Stimulated activated CD8-positive, alpha-beta memory T cell treated with anti-CD3 and anti-CD28 coated beads, Interleukin-12 subunit alpha, Interleukin-12 subunit beta, amount 100 ng/mL, for 4 hours (primary cell): ENCODE results near the gene UTP11.

ENCODE experiments used
- DNase-seq: peaks from one replicate; pipeline ENCODE4 v3.0.0-alpha.2; 2020; ENCODE audit warnings: low read depth

UTP11 gene

DNA sequence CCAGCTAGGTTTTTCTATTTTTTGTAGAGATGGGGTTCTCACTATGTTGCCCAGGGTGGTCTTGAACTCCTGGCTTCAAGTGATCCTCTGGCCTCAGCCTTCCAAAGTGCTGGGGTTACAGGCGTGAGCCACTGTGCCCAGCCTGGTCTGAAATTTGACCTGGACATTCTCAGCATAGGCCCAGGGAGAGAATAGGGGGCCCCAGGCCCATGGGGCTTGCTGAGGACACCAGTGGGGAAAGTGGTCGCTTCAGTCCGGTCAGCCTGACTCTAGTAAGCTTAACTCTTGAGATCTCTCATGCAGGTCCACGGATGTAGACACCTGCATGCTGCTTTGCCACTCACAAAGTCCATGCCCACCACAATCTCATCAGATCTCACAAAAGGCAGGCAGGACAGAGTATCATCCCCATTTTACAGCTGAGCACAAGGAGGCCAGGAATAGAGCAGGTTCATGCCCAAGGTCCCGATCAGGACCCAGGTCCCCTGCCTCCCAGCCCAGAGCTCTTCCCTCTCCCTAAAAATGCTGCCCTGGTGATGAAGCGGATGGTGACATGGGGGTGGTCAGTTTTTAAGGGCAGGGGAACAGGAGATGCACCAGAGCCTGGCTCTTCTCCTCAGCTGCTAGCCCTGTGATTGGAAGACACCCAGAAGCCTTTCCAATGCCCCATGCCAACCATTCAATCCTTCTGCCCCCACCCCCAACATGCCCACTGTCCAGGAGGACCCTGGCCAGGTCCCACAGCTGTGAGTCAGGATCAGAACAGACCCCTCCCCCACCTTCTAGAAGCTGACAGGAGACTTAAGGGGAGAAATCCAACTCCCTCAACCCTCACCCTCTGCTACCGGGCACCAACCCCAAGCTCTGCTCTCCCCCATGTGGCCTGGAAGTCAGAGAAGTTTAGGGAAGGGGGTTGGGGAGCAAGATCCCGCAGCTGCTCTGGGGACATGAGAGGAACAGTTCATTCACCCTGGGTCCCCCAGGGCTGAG is 9.0 kb upstream of the UTP11 start:
- no peak for DNase-seq

DNA sequence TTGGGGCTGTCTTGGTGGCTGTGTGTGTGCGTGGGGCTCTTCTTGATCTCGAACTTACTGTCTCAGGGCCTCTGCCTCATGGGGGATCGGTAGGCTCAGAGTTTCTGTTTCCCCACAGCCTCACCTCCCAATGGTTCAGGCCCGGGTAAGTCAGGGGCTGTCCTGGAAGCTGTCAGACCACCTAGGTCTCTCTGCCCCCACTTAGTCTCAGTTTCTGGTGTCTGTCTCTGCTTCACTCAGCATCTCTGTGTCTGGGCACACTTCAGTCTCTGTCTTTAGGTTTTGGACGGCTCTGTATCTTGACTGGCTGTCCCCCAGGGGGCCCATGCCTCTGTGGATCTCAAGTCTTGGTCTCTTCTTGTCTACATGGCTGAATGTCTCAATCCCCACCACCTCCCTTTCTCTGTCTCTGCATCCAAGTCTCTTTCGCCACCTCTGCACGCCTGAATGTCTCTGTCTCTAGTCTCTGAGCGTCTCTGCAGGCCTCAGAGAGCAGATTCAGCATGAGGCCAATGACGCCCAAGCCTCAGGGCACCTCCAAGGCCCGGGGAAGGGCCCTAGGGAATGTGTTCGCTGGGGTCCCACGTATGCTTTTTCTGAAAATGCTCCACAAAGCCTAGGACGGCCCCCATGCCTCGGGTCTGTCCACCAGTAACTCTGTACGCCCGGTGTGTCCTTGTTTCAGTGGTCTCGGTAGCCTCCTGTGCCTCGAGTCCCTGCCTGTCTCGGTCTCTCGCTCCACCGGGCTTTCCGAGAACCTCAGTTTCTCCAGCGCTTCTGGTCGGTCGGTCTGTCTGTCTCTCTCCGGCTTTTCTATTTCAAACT is 8.0 kb upstream of the UTP11 start:
- no peak for DNase-seq

DNA sequence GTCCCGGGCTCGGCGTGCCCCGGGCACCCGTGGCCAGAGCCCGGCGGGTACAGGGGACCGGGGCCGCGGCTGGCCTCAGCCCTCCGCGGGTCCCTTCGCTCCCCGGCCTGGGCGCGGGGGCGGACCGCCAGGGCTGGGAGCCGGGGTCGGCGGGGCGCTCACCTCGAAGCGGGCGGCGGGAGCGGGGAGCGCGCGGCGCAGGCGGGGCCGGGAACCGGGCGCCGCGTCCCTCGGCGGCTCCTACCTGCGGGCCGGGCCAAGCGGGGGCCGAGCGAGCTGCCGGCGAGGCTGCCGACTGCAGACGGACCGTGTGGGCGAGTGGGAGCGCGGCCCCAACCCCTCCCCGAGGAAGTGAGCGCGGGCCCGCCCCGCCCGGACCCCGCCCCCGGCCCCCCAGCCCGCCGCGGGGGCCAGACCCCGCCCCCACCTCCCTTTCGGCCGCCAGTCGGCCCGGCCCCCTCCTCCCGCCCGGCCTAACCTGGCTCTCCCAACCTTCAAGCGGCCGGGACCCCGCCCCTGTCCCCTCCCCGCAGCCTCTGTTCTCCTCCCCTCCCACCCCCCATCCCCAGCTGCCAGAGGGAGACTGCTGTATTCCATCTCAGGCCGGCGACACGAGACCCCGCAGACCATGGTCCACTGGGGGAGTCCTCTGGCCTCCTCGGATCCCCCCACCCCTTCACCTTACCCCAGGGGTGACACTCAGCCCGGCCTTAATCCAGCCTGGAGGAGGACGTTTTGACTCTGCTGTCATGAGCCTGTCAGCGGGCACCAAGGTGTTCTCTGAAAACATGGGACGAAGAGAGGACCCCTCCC is 7.1 kb upstream of the UTP11 start, which contains the start of gene FHL3:
FHL3 (minus strand) TSS at position 320 of the 813 bp plus-strand sequence. CDS start 6,102 bp downstream, outside the sequence.
- DNase-seq: no peak

DNA sequence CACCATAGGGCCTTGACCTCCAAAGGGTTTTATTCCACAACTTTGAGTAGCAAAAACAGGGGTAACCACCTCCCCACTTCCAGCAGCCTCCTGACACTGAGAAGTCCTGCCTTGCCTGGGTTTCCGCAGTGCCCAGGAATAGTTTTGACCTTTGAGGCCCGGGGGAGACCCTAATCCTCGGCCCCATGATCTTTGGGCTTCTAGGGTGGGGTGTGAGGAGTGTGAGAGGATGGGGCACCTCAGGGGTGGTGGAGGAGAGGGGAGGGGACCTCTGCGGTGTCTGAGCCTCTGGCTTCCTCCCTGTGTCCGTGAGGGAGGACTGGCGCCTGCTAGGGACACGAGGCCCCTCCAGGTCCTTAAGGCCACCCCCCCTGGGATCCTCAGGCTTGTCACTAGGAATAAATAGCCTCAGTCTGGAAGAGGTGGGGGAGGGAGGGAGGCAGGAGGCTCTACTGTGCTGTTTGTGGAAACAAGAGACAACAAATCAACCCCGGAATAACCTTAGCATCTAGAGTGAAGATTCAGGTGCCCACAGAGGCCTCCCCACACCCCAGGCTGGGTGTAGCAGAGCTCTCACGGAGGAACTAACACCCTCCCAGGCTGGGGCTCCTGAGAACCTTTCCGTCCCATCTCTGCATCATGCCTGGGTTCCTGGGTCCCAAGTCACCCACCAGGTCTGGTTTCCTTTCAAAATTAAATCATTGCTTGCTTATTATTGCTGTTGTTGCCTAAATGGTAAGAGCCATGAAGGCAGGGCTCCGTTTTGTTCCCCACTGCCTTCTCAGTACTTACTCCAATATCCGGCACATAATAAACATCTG is 6.3 kb upstream of the UTP11 start:
- DNase-seq: no peak

DNA sequence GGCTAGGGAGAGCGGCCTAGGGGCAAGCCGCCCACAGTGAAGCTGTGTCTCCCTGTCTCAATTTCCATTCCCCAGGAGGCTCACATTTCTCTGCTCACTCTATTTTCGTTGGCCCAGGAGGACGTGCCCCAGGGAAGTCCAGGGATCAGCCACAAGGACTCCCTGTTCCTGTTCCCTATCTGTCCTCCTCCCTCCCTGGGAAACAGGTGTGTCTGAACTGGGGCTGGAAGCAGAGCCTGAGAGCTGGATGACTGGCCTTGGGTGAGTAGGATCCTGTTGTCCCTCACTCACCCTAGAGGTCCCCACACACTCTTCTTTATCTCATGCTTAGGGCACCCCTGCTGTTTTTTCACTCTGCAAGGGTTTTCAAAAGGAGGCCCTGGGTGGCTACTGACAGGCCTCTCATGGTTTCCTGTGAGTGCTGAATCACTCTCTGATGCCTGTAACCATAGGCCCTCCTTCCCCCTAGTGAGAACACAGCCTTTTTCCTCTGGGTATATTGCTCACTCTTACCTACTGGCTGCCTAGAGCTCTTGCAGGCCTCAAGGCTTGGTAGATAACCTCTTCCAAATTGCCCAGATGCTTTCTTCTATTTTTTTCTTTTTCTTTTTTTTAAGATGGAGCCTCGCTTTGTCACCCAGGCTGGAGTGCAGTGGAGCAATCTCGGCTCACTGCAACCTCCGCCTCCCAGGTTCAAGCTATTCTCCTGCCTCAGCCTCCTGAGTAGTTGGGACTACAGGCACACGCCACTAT is 3.3 kb upstream of the UTP11 start:
- no peak for DNase-seq

DNA sequence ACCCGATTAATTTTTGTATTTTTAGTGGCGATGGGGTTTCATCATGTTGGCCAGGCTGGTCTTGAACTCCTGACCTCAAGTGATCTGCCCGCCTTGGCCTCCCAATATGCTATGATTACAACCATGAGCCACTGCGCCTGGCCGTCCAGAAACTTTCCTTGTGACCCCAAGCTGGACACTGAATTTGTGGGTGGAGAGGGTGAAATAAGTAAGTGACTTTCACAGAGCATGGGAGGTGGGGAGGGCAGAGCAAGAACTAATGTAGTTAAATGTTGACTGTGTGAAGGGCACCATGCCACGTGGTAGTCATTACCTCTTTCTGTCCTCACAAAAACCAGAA is 2.7 kb upstream of the UTP11 start:
- DNase-seq: no peak

DNA sequence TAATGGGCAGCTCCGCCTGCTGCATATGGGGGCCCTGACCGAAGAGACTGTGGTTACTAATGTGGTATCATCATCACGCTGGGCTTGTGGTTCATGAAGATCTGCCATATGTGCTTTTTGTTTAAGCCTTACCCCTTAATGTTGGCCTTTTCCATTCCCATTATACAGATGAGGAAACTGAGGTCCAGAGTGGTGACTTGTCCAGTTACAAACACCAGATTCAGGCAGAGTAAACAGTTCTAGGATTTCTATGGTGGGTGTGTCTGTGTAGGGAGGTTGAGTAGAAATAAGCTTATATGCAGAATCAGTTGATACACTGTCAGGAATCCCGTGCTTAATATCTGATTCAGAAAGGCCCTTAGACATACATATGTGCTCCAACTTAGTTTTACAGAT is 691 bp downstream of the UTP11 start:
- DNase-seq: no peak

DNA sequence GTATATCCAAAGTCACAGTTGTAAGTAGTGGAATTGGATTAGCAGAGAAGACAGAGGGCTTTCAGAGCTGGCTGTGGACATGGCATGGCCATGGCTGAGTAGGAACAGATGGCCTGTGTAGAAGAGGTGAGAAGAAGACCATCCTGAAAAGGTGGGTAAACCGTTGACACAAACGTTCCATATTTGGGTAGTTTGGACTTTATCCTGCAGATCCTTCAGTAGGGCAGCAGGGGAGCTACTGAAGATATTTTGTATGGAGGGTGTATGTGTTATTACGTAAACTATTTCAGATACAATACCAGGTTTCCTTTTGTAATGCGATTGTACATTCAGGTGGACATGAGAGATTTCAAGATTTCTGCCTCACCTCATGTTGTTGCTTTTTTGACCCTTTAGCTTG is 1.6 kb downstream of the UTP11 start:
- DNase-seq: no peak

DNA sequence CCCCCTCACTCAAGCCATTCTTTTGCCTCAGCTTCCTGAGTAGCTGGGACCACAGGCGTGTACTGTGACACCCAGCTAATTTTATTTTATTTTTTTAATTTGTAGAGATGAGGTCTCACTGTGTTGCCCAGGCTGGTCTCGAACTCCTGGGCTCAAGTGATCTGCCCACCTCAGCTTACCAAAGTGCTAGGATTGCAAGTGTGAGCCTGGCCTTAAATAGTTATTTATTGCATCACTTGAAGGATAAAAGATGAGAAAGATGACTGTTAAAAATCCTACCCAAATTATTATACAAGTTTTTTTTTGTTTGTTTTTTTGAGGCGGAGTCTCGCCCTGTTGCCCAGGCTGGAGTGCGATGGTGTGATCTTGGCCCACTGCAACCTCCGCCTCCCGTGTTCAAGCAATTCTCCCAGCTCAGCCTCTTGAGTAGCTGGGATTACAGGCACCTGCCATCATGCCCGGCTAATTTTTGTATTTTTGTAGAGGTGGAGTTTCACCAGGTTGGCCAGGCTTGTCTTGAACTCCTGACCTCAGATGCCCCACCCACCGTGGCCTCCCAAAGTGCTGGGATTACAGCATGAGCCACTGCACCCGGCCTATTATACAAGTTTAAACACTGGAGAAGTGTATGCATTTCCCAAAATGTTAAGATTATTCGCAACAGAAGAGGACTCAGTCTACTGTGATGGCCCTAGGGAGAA is 2.3 kb downstream of the UTP11 start:
- no peak for DNase-seq

DNA sequence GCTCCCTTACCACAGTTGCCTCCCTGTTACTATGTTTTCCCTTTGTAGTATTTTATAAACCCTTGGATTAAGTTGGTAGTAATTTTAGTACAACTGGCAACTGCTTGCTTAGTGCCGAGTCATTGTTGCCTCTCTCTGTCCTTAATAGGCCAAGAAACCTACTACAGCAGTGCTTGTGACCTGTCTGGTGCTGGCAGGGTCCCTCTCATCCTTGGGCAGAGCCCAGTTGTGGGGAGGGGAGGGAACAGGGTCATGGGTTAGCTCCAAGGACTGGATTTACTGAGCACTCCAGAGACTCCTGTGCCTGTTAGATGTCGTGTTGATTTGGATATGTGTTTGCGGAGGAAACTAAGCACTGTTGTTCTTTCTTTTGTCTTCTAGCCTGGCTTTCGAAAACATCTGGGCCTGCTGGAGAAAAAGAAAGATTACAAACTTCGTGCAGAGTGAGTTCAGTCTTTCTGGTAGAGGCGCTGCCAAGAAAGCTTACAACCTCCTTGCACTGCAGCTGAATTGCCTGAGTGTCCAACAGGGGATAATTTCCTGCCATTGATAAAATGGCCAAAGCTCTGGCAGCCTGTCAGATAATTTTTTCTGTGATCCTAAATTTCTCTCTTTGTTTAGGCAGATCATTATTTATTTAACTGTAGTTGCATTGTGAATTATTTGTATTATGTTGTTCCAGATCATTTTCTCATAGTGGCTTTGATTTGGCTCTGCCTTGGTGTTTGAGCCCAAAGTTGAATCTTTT is 3.6 kb downstream of the UTP11 start:
- DNase-seq: no peak

DNA sequence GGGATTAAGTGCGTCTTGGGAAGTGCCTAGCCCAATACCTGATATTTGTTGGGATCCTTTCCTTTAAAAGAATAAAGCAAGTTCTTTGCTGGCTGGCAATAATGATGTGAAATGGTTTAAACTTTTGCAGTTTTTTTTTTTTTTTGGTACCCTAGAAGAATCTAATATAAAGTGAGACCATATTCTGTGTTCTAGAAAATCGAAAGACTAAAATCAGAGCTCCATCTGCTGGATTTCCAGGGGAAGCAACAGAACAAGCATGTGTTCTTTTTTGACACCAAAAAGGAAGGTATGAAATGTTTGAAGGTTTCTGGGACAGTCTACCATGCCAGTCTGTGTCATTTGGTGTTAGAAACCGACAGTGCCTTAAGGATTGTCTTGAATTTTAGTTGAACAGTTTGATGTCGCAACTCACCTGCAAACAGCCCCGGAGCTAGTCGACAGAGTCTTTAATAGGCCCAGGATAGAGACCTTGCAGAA is 6.4 kb downstream of the UTP11 start:
- DNase-seq: no peak

DNA sequence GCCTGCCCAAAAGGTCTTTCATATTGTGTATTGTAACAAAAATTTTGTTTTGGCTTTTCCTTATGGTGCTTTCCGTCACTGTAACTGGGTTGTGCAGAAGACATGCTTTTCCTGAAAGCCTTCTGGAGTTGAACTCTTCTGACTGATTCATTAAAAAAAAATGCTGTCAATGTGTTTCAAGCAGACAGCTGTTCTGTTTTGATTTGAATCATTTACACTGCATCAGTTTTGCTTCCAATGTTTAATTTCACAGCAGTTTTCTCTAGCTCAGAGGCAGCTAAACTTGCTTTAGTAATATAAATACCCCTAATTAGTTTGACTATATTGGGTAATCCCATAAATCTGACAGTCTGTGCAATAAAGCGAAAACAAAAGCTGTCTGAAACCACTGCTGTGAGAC is 7.9 kb downstream of the UTP11 start:
- no peak for DNase-seq

DNA sequence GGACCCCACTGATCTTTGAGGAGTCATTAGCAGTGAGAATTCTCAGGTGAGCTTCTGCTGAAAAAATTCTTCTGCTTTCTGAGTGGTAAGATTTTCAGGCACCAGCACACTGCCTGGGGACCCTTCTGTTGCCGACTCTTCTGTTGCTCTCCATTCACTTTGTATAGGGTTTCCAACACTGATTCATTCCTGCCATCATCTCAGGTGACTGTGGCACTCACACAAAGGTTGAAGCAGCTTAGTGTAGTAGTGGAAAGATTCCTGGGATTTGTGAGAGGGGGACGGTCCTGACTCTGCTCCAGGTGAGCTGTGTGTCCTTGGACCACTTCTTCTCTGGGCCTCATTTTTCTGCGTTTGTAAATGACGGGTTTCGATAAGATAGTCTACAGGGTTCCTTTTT is 9.4 kb downstream of the UTP11 start:
- DNase-seq: no peak

DNA sequence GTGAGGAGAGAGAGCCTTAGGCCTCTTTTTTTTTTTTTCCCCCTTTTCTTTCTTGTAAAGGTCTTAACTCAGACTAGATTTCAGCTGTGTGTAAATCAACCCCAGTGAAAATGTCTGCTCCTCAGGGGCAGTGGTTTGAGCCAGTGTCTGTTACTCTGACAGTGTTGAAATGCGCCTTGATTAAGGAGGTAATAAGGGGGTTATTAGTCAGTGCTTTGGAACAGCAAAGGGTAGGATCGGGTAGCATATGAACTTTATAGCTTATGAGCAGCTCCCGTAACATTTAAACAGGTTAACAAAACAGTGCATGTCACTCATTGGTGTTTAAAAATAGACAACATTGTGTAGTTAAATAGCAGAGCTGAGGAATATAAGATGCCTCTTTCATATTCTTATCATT is 10.3 kb downstream of the UTP11 start:
- no peak for DNase-seq

DNA sequence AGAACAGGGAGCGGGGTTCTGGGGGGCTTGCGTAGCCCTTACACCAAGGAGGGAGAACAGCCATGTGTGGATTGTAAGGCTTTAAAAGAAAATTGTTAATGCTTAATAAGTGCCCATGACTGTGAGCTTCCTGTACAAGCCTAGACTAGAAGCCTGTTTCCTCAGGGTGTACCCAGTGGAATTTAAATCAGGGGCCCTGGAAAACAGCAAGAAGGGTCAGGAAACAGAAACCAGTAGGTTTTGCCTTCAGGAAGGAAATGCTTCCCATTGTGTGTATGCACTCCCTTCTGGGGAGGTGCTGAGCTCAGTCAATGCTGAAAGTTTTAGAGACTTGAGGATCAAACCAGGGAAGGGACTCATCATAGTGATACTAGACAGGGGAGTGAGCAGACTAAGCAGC is 12.7 kb downstream of the UTP11 start:
- DNase-seq: no peak

DNA sequence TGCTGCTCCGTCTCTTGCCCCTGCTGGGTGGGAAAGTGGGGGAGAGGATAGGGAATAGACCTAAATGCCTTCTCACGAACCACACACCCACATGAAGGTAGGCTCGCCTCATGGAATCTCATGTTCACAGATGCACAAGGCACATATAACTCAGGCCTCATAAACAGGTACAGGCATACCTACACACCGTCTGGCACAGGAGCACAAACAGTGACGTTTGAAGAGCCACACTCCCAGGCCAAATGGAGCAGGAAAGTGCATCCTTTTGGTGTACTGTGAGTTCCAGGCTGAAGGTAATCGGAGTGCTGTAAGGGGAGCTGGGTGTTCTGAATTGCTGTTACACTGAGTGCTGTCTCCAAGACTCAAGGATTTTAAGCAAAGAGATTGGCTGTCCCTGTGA is 13.1 kb downstream of the UTP11 start:
- DNase-seq: no peak

DNA sequence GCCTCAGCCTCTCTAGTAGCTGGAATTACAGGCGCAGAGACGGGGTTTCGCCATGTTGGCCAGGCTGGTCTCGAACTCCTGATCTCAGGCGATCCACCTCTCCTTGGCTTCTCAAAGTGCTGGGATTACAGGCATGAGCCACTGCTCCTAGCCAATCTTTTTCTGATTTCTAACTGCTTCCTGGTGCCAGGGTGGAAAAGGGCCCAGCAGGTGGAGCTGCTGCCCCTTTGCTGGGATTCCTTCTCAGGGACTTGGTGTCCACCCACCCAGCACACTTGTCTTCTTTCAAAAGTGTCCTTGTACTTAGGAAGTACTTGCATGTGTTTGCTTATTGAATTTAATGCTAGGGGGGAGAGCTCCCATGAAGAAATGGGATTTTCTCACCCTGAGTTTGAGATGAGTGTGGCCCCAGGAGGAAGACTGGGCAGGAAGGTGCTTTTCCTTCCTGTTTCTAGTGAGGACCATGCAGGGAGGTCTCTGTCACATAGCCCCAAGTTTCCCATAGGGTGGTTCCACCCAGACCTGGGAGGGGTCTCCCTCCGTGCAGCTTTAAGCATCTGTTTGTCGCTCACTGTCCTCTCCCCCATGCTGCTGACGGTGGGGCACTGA is 14.2 kb downstream of the UTP11 start:
- DNase-seq: no peak

DNA sequence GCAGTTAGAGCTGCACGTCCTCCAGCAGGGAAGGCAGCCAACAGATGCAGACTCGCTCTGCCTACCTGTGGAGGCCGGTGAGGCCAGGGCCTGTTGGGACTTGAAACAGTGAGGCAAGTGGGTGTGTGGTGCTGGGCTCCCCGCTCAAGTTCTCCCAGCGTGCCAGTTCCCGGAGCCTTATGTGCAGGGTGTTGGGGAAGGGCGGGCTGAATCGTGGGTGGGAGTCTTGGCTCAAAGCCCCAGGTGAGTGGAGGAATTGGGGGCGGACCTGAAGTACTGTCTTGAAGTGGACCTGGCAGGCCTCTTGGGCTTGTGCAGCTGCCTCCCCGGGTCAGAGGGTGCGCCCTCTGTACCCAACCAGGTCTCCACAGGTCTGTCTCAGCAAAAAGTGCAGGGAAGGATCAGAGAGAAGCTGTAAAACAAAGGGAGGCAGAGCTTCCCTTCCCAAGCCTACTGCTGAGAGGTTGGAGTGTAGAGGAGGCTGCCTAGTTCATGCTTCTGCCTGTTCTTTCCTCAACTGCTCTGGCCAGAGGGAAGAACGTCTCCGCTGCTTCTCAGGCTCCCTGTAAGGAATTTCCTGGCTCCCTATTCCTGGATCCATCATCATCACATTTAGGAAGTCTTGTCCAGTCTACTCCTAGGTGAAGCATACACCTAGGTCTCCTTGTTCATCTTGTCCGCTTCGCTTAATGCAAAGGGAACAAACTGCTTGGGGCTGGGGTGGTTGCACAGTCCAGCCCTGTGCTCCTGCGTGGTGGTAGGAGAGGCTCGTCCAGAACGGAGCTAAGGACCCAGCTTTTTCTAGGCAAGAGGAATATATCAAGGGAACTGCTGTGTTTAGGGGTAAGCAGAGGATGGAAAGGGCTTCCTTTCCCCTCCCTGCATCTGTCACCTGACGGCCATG is 14.9 kb downstream of the UTP11 start:
- DNase-seq: no peak
